ENCODE data around the gene PEX11B. TPM values are rescaled to one million over a fixed set of nuclear protein-coding genes. Genes with fewer than 3 reads are reported as not detected.

Gene PEX11B
- total RNA-seq, 1 donor from 2014 or later = 18.7 TPM

GRCh38 chr1:145868232-145868631, 50.3 kb downstream of the PEX11B start:
- H3K27me3 Mint-ChIP-seq (ENCODE audit: low read depth) = peaks cover 50% of the 10 kb centered on the region
- no peaks in the 10 kb centered on the region for H3K4me1 Mint-ChIP-seq
- no peak for DNase-seq (ENCODE audit: low read depth, low spot score)
- TF ChIP-seq, protein P1, sequence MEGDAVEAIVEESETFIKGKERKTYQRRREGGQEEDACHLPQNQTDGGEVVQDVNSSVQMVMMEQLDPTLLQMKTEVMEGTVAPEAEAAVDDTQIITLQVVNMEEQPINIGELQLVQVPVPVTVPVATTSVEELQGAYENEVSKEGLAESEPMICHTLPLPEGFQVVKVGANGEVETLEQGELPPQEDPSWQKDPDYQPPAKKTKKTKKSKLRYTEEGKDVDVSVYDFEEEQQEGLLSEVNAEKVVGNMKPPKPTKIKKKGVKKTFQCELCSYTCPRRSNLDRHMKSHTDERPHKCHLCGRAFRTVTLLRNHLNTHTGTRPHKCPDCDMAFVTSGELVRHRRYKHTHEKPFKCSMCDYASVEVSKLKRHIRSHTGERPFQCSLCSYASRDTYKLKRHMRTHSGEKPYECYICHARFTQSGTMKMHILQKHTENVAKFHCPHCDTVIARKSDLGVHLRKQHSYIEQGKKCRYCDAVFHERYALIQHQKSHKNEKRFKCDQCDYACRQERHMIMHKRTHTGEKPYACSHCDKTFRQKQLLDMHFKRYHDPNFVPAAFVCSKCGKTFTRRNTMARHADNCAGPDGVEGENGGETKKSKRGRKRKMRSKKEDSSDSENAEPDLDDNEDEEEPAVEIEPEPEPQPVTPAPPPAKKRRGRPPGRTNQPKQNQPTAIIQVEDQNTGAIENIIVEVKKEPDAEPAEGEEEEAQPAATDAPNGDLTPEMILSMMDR (conservative IDR thresholded peaks at IDR 0.05) = no peak
- peak overlapping the region; percentile 5 for H3K27ac Mint-ChIP-seq (ENCODE audit: unreplicated experiment)
- no peaks in the 10 kb centered on the region for H3K9me3 Mint-ChIP-seq
- peak overlapping the region; percentile 5 for H3K4me3 Mint-ChIP-seq
- no peaks in the 10 kb centered on the region for H3K36me3 Mint-ChIP-seq (ENCODE audit: low read depth)

- Mint-ChIP-seq H3K4me1 (peaks cover under 1% of the 10 kb centered on the region), H3K36me3 (ENCODE audit: low read depth) (no peaks in the 10 kb centered on the region), H3K27me3 (ENCODE audit: low read depth) (peaks cover 52% of the 10 kb centered on the region), H3K9me3 (no peaks in the 10 kb centered on the region), H3K4me3 (peak overlapping the region; percentile 41), H3K27ac (ENCODE audit: unreplicated experiment) (no peak overlapping the region)
- DNase-seq (ENCODE audit: low read depth, low spot score) = no peak
- TF ChIP-seq, protein P1 (conservative IDR thresholded peaks at IDR 0.05) = no peak
These were observed 55.1 kb downstream of the PEX11B start for GRCh38 chr1:145863282-145864018.

Other genes starting within 250 kb of the PEX11B start
- 0.33 and 1.0 TPM in 2 replicates for gene PDZK1, start 211.3 kb downstream of the PEX11B start, total RNA-seq
- gene CD160, start 199.2 kb downstream of the PEX11B start, total RNA-seq = not detected in 2 replicates
- 12.5 and 13.4 TPM in 2 replicates for gene RNF115, start 94.6 kb downstream of the PEX11B start, total RNA-seq
- gene POLR3C, start 94.5 kb downstream of the PEX11B start, total RNA-seq = 38.4 and 38.5 TPM in 2 replicates
- gene NUDT17, start 73.1 kb downstream of the PEX11B start, total RNA-seq = 4.5 TPM in 2 replicates
- 35.1 and 38.7 TPM in 2 replicates for gene PIAS3, start 59.6 kb downstream of the PEX11B start, total RNA-seq
- 0.07 and 0.11 TPM in 2 replicates for gene ANKRD35, start 32.9 kb downstream of the PEX11B start, total RNA-seq
- 0.55 and 1.0 TPM in 2 replicates for gene ITGA10, start 8.7 kb downstream of the PEX11B start, total RNA-seq
- 273 and 285 TPM in 2 replicates for gene RBM8A, start 8.8 kb upstream of the PEX11B start, total RNA-seq
- gene LIX1L, start 39.3 kb upstream of the PEX11B start, total RNA-seq = 36.0 and 37.5 TPM in 2 replicates
- gene ANKRD34A, start 45.9 kb upstream of the PEX11B start, total RNA-seq = 0.49 and 1.2 TPM in 2 replicates
- gene POLR3GL, start 46.0 kb upstream of the PEX11B start, total RNA-seq = 14.6 and 15.5 TPM in 2 replicates
- gene TXNIP, start 77.9 kb upstream of the PEX11B start, total RNA-seq = 83.5 and 90.8 TPM in 2 replicates
- gene HJV, start 103.0 kb upstream of the PEX11B start, total RNA-seq = not detected in 2 replicates
- 2.1 and 2.2 TPM in 2 replicates for gene NBPF10, start 226.1 kb upstream of the PEX11B start, total RNA-seq

All from neural crest cell (in vitro differentiated cells).